ENCODE data around the gene OR8D2. TPM values are rescaled to one million over a fixed set of nuclear protein-coding genes. Genes with fewer than 3 reads are reported as not detected.

Gene OR8D2
- total RNA-seq (2014; rRNA removed; shearing (Covaris generic); ENCODE audit: low replicate concordance), result not detected in 2 replicates

GRCh38 chr11:124320097-124320496 lies at the start of gene OR8D2:
OR8D2 (minus strand) TSS chr11:124320197; CDS start chr11:124320197, 0 bp downstream.
- Histone ChIP-seq H3K36me3 (no peaks in the 10 kb centered on the region), H3K9me3 (no peaks in the 10 kb centered on the region), H3K27me3 (no peaks in the 10 kb centered on the region), H3K4me3 (no peak within 1 kb of the TSS)
- no peak for DNase-seq

GRCh38 chr11:124359566-124359965 lies 39.6 kb upstream of the OR8D2 start:
- DNase-seq, result no peak
- Histone ChIP-seq H3K36me3 (no peaks in the 10 kb centered on the region), H3K4me3 (no peak overlapping the region), H3K27me3 (peaks cover 10% of the 10 kb centered on the region; the same call in 1 of the 2 replicates), H3K9me3 (no peaks in the 10 kb centered on the region)

- no peak overlapping the region for H3K4me3 ChIP-seq
- H3K9me3 ChIP-seq, result no peaks in the 10 kb centered on the region
- no peaks in the 10 kb centered on the region for H3K36me3 ChIP-seq
- DNase-seq, result no peak
- H3K27me3 ChIP-seq, result peaks cover 7% of the 10 kb centered on the region; the same call in 1 of the 2 replicates
These were observed 26.4 kb upstream of the OR8D2 start for GRCh38 chr11:124346311-124346955.

GRCh38 chr11:124344346-124344745 lies 24.3 kb upstream of the OR8D2 start:
- H3K27me3 ChIP-seq, result 0 out of 2 replicates have a peak, but pooled peaks cover 3% of the 10 kb centered on the region
- H3K36me3 ChIP-seq, result no peaks in the 10 kb centered on the region
- no peak overlapping the region for H3K4me3 ChIP-seq
- no peaks in the 10 kb centered on the region for H3K9me3 ChIP-seq
- DNase-seq, result no peak

- no peaks in the 10 kb centered on the region for H3K36me3 ChIP-seq
- H3K4me3 ChIP-seq, result no peak overlapping the region
- DNase-seq, result no peak
- 0 out of 2 replicates have a peak, but pooled peaks cover 2% of the 10 kb centered on the region for H3K9me3 ChIP-seq
- no peaks in the 10 kb centered on the region for H3K27me3 ChIP-seq
These were observed 20.1 kb upstream of the OR8D2 start for GRCh38 chr11:124340142-124340447.

- Histone ChIP-seq H3K36me3 (no peaks in the 10 kb centered on the region), H3K4me3 (no peak overlapping the region), H3K9me3 (0 out of 2 replicates have a peak, but pooled peaks cover 2% of the 10 kb centered on the region), H3K27me3 (peaks cover 3% of the 10 kb centered on the region)
- DNase-seq, result no peak
These were observed 19.6 kb upstream of the OR8D2 start for GRCh38 chr11:124339396-124340141.

GRCh38 chr11:124331873-124332272 lies 11.9 kb upstream of the OR8D2 start:
- Histone ChIP-seq H3K36me3 (no peaks in the 10 kb centered on the region), H3K4me3 (no peak overlapping the region), H3K9me3 (0 out of 2 replicates have a peak, but pooled peaks cover 2% of the 10 kb centered on the region), H3K27me3 (peaks cover 6% of the 10 kb centered on the region)
- no peak for DNase-seq

- no peaks in the 10 kb centered on the region for H3K36me3 ChIP-seq
- peaks cover 6% of the 10 kb centered on the region for H3K27me3 ChIP-seq
- H3K9me3 ChIP-seq, result no peaks in the 10 kb centered on the region
- no peak overlapping the region for H3K4me3 ChIP-seq
- no peak for DNase-seq
These were observed 9.9 kb upstream of the OR8D2 start for GRCh38 chr11:124329787-124330478.

GRCh38 chr11:124327775-124328174 lies 7.8 kb upstream of the OR8D2 start:
- Histone ChIP-seq H3K27me3 (0 out of 2 replicates have a peak, but pooled peaks cover 3% of the 10 kb centered on the region), H3K36me3 (no peaks in the 10 kb centered on the region), H3K9me3 (no peaks in the 10 kb centered on the region), H3K4me3 (no peak overlapping the region)
- DNase-seq, result no peak

GRCh38 chr11:124322356-124322755 lies 2.4 kb upstream of the OR8D2 start:
- Histone ChIP-seq H3K4me3 (no peak overlapping the region), H3K27me3 (no peaks in the 10 kb centered on the region), H3K36me3 (no peaks in the 10 kb centered on the region), H3K9me3 (no peaks in the 10 kb centered on the region)
- no peak for DNase-seq

GRCh38 chr11:124315052-124315451 lies 4.9 kb downstream of the OR8D2 start:
- no peaks in the 10 kb centered on the region for H3K27me3 ChIP-seq
- DNase-seq, result peak; percentile 16
- no peak overlapping the region for H3K4me3 ChIP-seq
- no peaks in the 10 kb centered on the region for H3K9me3 ChIP-seq
- no peaks in the 10 kb centered on the region for H3K36me3 ChIP-seq

GRCh38 chr11:124313849-124314248 lies 6.1 kb downstream of the OR8D2 start, which contains the start of gene OR8D1:
OR8D1 (minus strand) TSS chr11:124313949; CDS start chr11:124310766, 3,183 bp downstream.
- H3K4me3 ChIP-seq, result no peak within 1 kb of the TSS
- no peak for DNase-seq
- no peaks in the 10 kb centered on the region for H3K9me3 ChIP-seq
- no peaks in the 10 kb centered on the region for H3K36me3 ChIP-seq
- no peaks in the 10 kb centered on the region for H3K27me3 ChIP-seq

GRCh38 chr11:124313131-124313530 lies 6.9 kb downstream of the OR8D2 start:
- Histone ChIP-seq H3K27me3 (no peaks in the 10 kb centered on the region), H3K36me3 (no peaks in the 10 kb centered on the region), H3K4me3 (no peak overlapping the region), H3K9me3 (no peaks in the 10 kb centered on the region)
- no peak for DNase-seq

GRCh38 chr11:124311670-124312069 lies 8.3 kb downstream of the OR8D2 start:
- no peaks in the 10 kb centered on the region for H3K27me3 ChIP-seq
- H3K36me3 ChIP-seq, result no peaks in the 10 kb centered on the region
- no peak for DNase-seq
- H3K9me3 ChIP-seq, result no peaks in the 10 kb centered on the region
- no peak overlapping the region for H3K4me3 ChIP-seq

- Histone ChIP-seq H3K9me3 (no peaks in the 10 kb centered on the region), H3K27me3 (no peaks in the 10 kb centered on the region), H3K36me3 (no peaks in the 10 kb centered on the region), H3K4me3 (no peak overlapping the region)
- DNase-seq, result no peak
These were observed 8.7 kb downstream of the OR8D2 start for GRCh38 chr11:124311269-124311668.

GRCh38 chr11:124310721-124311120 lies 9.3 kb downstream of the OR8D2 start:
- DNase-seq, result peak; percentile 15
- Histone ChIP-seq H3K36me3 (no peaks in the 10 kb centered on the region), H3K4me3 (no peak overlapping the region), H3K9me3 (no peaks in the 10 kb centered on the region), H3K27me3 (no peaks in the 10 kb centered on the region)

GRCh38 chr11:124307093-124307492 lies 12.9 kb downstream of the OR8D2 start:
- Histone ChIP-seq H3K9me3 (no peaks in the 10 kb centered on the region), H3K36me3 (no peaks in the 10 kb centered on the region), H3K27me3 (no peaks in the 10 kb centered on the region), H3K4me3 (no peak overlapping the region)
- DNase-seq, result no peak
